Left ventricle myocardium superior (tissue), 1 donor: ENCODE measurements around the gene EMC7. TPM values are rescaled to one million over a fixed set of nuclear protein-coding genes. Genes with fewer than 3 reads are reported as not detected.
"Not testable (repeated sequence)": the region's sequence is repeated elsewhere in the genome, so short reads cannot be mapped to it uniquely, and the experiment has no call there.

Source experiments
- ATAC-seq: fragments of 200-7000 bp; cut with Tn5 transposase; one replicate; pipeline ENCODE4 v1.9.1; 2020; ENCODE audit warnings: mild to moderate bottlenecking, moderate library complexity
- DNase-seq: peaks from one replicate; pipeline ENCODE4 v3.0.0-alpha.2; 2020
- intact Hi-C: fragments of 100-400 bp; cut with micrococcal nuclease; formaldehyde crosslinking; loops from one replicate; pipeline ENCODE4 v1.11.0; 2022
- total RNA-seq: library from RNA; stranded (reverse); fragmentation: NEBNext Ultra II Directional; extraction: Animal tissue kit (Norgen Biotek cat#: 25700); gene quantifications from one replicate; pipeline ENCODE4 v1.2.1, GENCODE V29; 2021
- donor health status: DM: no; HTN: yes; CAD: no; lungs with severe emphysema.

EMC7 gene
- total RNA-seq, 1 donor from 2014 or later = 58.7 TPM

GRCh38 chr15:34102175-34102925 lies 688 bp upstream of the EMC7 start:
- intact Hi-C loops = loop anchor here (10.0 kb wide), 1 partner anchor 122 kb away; the partner anchor contains the start of gene EMC4
- ATAC-seq = peak; percentile 42

GRCh38 chr15:34099914-34100313 lies 1.7 kb downstream of the EMC7 start:
- intact Hi-C loops = loop anchor here (10.0 kb wide), 1 partner anchor 125 kb away; the partner anchor contains the start of gene EMC4
- ATAC-seq (no peak), DNase-seq (no peak)

More at GRCh38 chr15:34102175-34102925, 688 bp upstream of the EMC7 start:
- no peak for DNase-seq

GRCh38 chr15:34085746-34086145 lies 15.9 kb downstream of the EMC7 start:
- ATAC-seq (no peak), DNase-seq (no peak)
- intact Hi-C loops = no loop called here

GRCh38 chr15:34084086-34084485 lies 17.6 kb downstream of the EMC7 start:
- ATAC-seq = no peak
- intact Hi-C loops = no loop called here
- DNase-seq = no peak

- intact Hi-C loops = no loop called here
- ATAC-seq = no peak
- DNase-seq = no peak
These were observed 21.8 kb downstream of the EMC7 start for GRCh38 chr15:34079904-34080303.

- no peak for ATAC-seq
- intact Hi-C loops = no loop called here
- no peak for DNase-seq
These were observed 22.8 kb downstream of the EMC7 start for GRCh38 chr15:34078900-34079299.

GRCh38 chr15:34076785-34077184 lies 24.9 kb downstream of the EMC7 start:
- intact Hi-C loops = no loop called here
- ATAC-seq (no peak), DNase-seq (no peak)

- ATAC-seq = no peak
These were observed 31.7 kb downstream of the EMC7 start for GRCh38 chr15:34070003-34070402.

GRCh38 chr15:34065941-34066340 lies 35.7 kb downstream of the EMC7 start:
- intact Hi-C loops = loop anchor here (10.0 kb wide), 1 partner anchor 149 kb away; the partner anchor contains the start of gene KATNBL1
- DNase-seq (no peak), ATAC-seq (no peak)

More at GRCh38 chr15:34070003-34070402, 31.7 kb downstream of the EMC7 start:
- intact Hi-C loops = no loop called here
- DNase-seq = no peak

- no peak for DNase-seq
- intact Hi-C loops = loop anchor here (10.0 kb wide), 1 partner anchor 150 kb away; the partner anchor contains the start of gene KATNBL1
- no peak for ATAC-seq
These were observed 36.4 kb downstream of the EMC7 start for GRCh38 chr15:34065261-34065660.

- intact Hi-C loops = loop anchor here (10.0 kb wide), 1 partner anchor 150 kb away; the partner anchor contains the start of gene KATNBL1
- no peak for DNase-seq
- ATAC-seq = no peak
These were observed 37.2 kb downstream of the EMC7 start for GRCh38 chr15:34064438-34064837.

GRCh38 chr15:34059946-34060345 lies 41.7 kb downstream of the EMC7 start:
- DNase-seq (no peak), ATAC-seq (no peak)
- intact Hi-C loops = loop anchor here (10.0 kb wide), 1 partner anchor 155 kb away; the partner anchor contains the start of gene KATNBL1

- intact Hi-C loops = no loop called here
- DNase-seq = no peak
These were observed 42.2 kb downstream of the EMC7 start for GRCh38 chr15:34059476-34059875.

GRCh38 chr15:34056911-34057310 lies 44.8 kb downstream of the EMC7 start:
- ATAC-seq = no peak
- DNase-seq = no peak
- intact Hi-C loops = no loop called here

More at GRCh38 chr15:34059476-34059875, 42.2 kb downstream of the EMC7 start:
- no peak for ATAC-seq

- DNase-seq (no peak), ATAC-seq (peak; percentile 41)
- intact Hi-C loops = no loop called here
These were observed 45.6 kb downstream of the EMC7 start for GRCh38 chr15:34055868-34056595.

- intact Hi-C loops = no loop called here
- ATAC-seq (no peak), DNase-seq (no peak)
These were observed 47.5 kb downstream of the EMC7 start for GRCh38 chr15:34054081-34054707.

GRCh38 chr15:34050385-34050784 lies 51.3 kb downstream of the EMC7 start:
- ATAC-seq = not testable (repeated sequence)

GRCh38 chr15:34049112-34049511 lies 52.5 kb downstream of the EMC7 start:
- ATAC-seq (no peak), DNase-seq (no peak)
- intact Hi-C loops = no loop called here

More at GRCh38 chr15:34050385-34050784, 51.3 kb downstream of the EMC7 start:
- DNase-seq, intact Hi-C loops: not testable (repeated sequence)
